Activated T-helper 17 cell treated with anti-CD3 and anti-CD28 coated beads, Interleukin-2, amount 50 U/mL, for 72 hours (primary cell): ENCODE measurements around the gene NPIPA1. TPM values are rescaled to one million over a fixed set of nuclear protein-coding genes. Genes with fewer than 3 reads are reported as not detected.
"Not testable (repeated sequence)": the region's sequence is repeated elsewhere in the genome, so short reads cannot be mapped to it uniquely, and the experiment has no call there.

Source experiments
- ATAC-seq: fragments of 150-1000 bp; cut with Tn5 transposase; replicated peaks from 2 replicates; pipeline ENCODE4 v1.10.0; 2021; ENCODE audit warnings: mild to moderate bottlenecking, moderate library complexity
- H3K27ac Mint-ChIP-seq: one replicate; pipeline ENCODE4 v1.8.0; 2022; ENCODE audit warnings: mixed read lengths
- H3K27me3 Mint-ChIP-seq: one replicate; pipeline ENCODE4 v1.8.0; 2022; ENCODE audit warnings: mixed read lengths
- H3K36me3 Mint-ChIP-seq: one replicate; pipeline ENCODE4 v1.8.0; 2022; ENCODE audit warnings: low read depth, mild to moderate bottlenecking, mixed read lengths
- H3K4me1 Mint-ChIP-seq: one replicate; pipeline ENCODE4 v1.8.0; 2022; ENCODE audit warnings: mixed read lengths
- H3K4me3 Mint-ChIP-seq: one replicate; pipeline ENCODE4 v1.8.0; 2022; ENCODE audit warnings: mild to moderate bottlenecking, mixed read lengths
- H3K9me3 Mint-ChIP-seq: one replicate; pipeline ENCODE4 v1.8.0; 2022; ENCODE audit warnings: mixed read lengths
- total RNA-seq, 2 donors: library from RNA; stranded (reverse); gene quantifications; one replicate each; pipeline ENCODE4 v1.2.3, GENCODE V29; 2022

NPIPA1 gene
- total RNA-seq, 2 donors from 2014 or later: 98.7 to 109 TPM

- not testable (repeated sequence) for H3K4me3 Mint-ChIP-seq, H3K27ac Mint-ChIP-seq, H3K9me3 Mint-ChIP-seq, ATAC-seq, H3K4me1 Mint-ChIP-seq, H3K27me3 Mint-ChIP-seq
- H3K36me3 Mint-ChIP-seq: peaks cover 22% of the 10 kb centered on the region
Measured at GRCh38 chr16:14981234-14981633, 44.0 kb downstream of the NPIPA1 start.

DNA sequence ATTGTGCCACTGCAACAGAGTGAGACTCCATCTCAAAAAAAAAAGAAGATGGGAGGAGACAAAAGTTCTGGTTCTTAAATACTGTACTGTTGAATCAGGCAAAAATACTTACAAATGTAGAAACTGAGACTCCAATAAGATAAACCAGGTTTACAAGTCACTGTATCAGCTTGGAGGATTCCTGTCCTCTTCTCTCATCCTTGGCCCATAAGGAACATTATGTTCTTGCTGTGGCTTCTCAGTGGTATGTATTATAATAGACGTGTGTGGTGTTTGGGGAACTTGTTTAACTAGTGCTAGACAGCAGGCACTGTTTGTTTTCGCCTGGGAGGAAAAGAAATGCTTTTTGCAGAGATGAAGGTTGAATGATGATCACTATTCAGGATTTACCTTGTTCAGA lies 45.3 kb downstream of the NPIPA1 start:
- H3K36me3 Mint-ChIP-seq: peaks cover 35% of the 10 kb centered on the region
- H3K27ac Mint-ChIP-seq, H3K27me3 Mint-ChIP-seq, H3K4me3 Mint-ChIP-seq, H3K9me3 Mint-ChIP-seq, ATAC-seq, H3K4me1 Mint-ChIP-seq: not testable (repeated sequence)

GRCh38 chr16:14988092-14988491 lies 50.8 kb downstream of the NPIPA1 start:
- ATAC-seq, H3K27ac Mint-ChIP-seq, H3K4me3 Mint-ChIP-seq, H3K4me1 Mint-ChIP-seq, H3K9me3 Mint-ChIP-seq, H3K27me3 Mint-ChIP-seq: not testable (repeated sequence)
- peaks cover 60% of the 10 kb centered on the region for H3K36me3 Mint-ChIP-seq

GRCh38 chr16:14988661-14989191 lies 51.5 kb downstream of the NPIPA1 start:
- not testable (repeated sequence) for H3K4me1 Mint-ChIP-seq, H3K27ac Mint-ChIP-seq, H3K9me3 Mint-ChIP-seq, ATAC-seq, H3K27me3 Mint-ChIP-seq, H3K4me3 Mint-ChIP-seq
- H3K36me3 Mint-ChIP-seq: peaks cover 60% of the 10 kb centered on the region

DNA sequence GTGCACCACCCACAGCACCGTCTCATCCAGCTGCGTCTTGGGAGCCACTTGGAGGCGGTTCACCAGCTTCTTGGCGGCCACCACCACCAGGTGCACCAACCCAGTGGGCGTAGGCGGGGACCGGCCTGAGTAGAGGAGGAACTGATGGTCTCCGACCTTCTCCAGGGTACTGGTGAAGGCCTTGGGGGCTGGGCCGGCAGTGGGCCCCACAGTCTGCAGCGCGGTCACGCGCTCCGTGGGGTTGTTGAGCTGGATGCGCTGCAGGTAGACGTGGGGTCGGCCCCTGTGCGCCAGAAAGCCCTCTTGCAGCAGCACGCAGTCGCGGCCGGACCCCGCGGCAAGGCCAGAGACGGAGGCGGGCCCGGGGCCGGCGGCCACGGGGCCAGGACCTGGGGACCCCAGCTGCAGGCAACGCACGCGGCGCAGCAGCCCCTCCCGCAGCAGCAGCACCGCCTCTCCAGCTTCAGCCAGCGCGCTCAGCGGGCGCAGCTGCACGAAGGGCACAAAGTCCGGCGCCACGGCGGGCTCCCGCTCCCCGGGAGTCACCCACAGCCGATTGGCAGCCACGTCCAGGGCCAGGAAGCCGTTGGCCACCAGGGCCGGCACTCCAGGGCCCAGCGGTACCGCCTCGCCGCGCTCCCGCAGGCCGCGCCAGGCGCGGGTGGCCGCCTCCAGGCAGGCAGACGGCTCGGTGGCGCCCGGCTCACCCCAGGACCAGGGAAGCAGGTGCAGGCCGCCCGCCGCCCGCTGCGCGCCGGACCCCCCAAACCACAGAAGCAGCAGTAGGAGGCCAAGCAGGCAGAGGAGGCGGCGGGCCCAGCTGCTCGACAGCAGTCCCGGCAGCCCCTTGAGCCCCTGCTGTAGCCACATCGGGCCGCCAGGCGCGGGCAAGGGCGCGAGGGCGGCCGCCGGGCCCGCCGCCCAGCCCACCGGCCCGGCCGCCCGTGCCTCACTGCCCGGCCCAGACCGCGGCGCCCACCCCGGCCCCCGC lies 52.3 kb downstream of the NPIPA1 start:
- H3K9me3 Mint-ChIP-seq, H3K4me3 Mint-ChIP-seq, H3K27ac Mint-ChIP-seq, H3K4me1 Mint-ChIP-seq, H3K27me3 Mint-ChIP-seq: not testable (repeated sequence)
- peak; percentile 24 for ATAC-seq
- peaks cover 53% of the 10 kb centered on the region for H3K36me3 Mint-ChIP-seq

DNA sequence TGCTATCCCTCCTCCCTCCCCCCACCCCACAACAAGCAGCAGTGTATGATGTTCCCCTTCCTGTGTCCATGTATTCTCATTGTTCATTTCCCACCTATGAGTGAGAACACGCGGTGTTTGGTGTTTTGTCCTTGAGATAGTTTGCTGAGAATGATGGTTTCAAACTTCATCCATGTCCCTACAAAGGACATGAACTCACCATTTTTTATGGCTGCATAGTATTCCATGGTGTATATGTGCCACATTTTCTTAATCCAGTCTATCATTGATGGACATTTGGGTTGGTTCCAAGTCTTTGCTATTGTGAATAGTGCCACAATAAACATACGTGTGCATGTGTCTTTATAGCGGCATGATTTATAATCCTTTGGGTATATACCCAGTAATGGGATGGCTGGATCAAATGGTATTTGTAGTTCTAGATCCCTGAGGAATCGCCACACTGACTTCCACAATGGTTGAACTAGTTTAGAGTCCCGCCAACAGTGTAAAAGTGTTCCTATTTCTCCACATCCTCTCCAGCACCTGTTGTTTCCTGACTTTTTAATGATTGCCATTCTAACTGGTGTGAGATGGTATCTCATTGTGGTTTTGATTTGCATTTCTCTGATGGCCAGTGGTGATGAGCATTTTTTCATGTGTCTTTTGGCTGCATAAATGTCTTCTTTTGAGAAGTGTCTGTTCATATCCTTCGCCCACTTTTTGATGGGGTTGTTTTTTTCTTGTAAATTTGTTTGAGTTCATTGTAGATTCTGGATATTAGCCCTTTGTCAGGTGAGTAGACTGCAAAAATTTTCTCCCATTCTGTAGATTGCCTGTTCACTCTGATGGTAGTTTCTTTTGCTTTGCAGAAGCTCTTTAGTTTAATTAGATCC lies 56.3 kb downstream of the NPIPA1 start:
- H3K27ac Mint-ChIP-seq, ATAC-seq, H3K4me3 Mint-ChIP-seq, H3K27me3 Mint-ChIP-seq, H3K9me3 Mint-ChIP-seq: not testable (repeated sequence)
- Mint-ChIP-seq H3K36me3 (peaks cover 29% of the 10 kb centered on the region), H3K4me1 (peaks cover 14% of the 10 kb centered on the region)

GRCh38 chr16:14996702-14997101 lies 59.5 kb downstream of the NPIPA1 start:
- not testable (repeated sequence) for H3K4me3 Mint-ChIP-seq, H3K9me3 Mint-ChIP-seq, H3K27me3 Mint-ChIP-seq, ATAC-seq, H3K27ac Mint-ChIP-seq
- Mint-ChIP-seq H3K36me3 (peaks cover 34% of the 10 kb centered on the region), H3K4me1 (peaks cover 14% of the 10 kb centered on the region)

DNA sequence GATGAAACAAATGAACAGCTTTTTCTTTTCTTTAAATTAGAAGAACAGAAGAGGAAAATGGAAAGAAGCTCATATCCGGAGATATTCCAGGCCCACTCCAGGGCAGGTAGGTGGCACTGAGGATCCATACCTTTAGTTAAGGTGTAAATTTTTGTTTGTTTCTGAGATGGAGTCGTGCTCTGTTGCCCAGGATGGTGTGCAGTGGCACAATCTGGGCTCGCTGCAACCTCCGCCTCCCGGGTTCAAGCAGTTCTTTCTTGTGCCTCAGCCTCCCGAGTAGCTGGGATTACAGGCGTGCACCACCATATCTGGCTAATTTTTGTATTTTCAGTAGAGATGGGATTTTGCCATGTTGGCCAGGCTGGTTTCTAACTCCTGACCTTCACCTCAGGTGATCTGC lies 61.1 kb downstream of the NPIPA1 start:
- not testable (repeated sequence) for H3K9me3 Mint-ChIP-seq, H3K4me3 Mint-ChIP-seq, ATAC-seq, H3K27me3 Mint-ChIP-seq, H3K27ac Mint-ChIP-seq
- H3K4me1 Mint-ChIP-seq: peaks cover 14% of the 10 kb centered on the region
- H3K36me3 Mint-ChIP-seq: peaks cover 39% of the 10 kb centered on the region

- ATAC-seq, H3K27ac Mint-ChIP-seq, H3K27me3 Mint-ChIP-seq, H3K4me3 Mint-ChIP-seq, H3K4me1 Mint-ChIP-seq, H3K9me3 Mint-ChIP-seq: not testable (repeated sequence)
- peaks cover 51% of the 10 kb centered on the region for H3K36me3 Mint-ChIP-seq
Measured at GRCh38 chr16:14999845-15000244, 62.6 kb downstream of the NPIPA1 start.

Other genes with a start within 250 kb of the NPIPA1 start
- not detected for gene PLA2G10, start 243.1 kb upstream of the NPIPA1 start, total RNA-seq
- gene NPIPA3, start 234.0 kb upstream of the NPIPA1 start, total RNA-seq: under 1 TPM; 0.61 to 0.74 TPM
- 1 to 10 TPM; 2.4 to 4.6 TPM for gene NPIPA2, start 194.9 kb upstream of the NPIPA1 start, total RNA-seq
- 10 to 100 TPM; 34.0 to 78.1 TPM for gene NOMO1, start 103.7 kb upstream of the NPIPA1 start, total RNA-seq
- gene PDXDC1, start 37.6 kb downstream of the NPIPA1 start, total RNA-seq: 10 to 100 TPM; 49.8 to 60.8 TPM
- 10 to 100 TPM; 60.0 to 60.3 TPM for gene NTAN1, start 118.6 kb downstream of the NPIPA1 start, total RNA-seq
- 10 to 100 TPM; 33.8 to 45.7 TPM for gene RRN3, start 156.8 kb downstream of the NPIPA1 start, total RNA-seq